Measurements from ENCODE around the gene RHOD.

The RHOD gene

GRCh38 chr11:67062526-67063373 is 6.1 kb downstream of the RHOD start:
- DNase-seq (ENCODE audit: low read depth) = no peak

- DNase-seq (ENCODE audit: low read depth) = no peak
These were observed 9.7 kb downstream of the RHOD start for GRCh38 chr11:67066333-67066709.

GRCh38 chr11:67071420-67072284 is 15.0 kb downstream of the RHOD start:
- peak; percentile 40 for DNase-seq (ENCODE audit: low read depth)

DNA sequence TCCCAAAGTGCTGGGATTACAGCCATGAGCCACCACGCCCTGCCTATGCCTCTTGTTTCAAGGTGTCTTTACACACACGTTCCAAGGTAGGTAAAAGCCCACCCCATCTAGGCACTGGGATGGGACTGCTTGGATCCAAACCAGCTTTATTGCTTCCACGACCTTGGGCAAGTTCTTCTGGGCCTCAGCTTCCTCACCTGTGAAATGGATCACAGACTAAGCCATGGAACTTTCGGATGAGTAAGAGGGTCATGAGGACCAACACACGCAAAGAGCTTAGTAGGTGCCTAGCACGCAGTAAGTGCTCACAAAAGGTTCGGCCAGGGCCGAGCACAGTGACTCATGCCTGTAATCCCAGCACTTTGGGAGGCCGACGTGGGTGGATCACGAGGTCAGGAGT is 15.6 kb downstream of the RHOD start:
- no peak for DNase-seq (ENCODE audit: low read depth)

DNA sequence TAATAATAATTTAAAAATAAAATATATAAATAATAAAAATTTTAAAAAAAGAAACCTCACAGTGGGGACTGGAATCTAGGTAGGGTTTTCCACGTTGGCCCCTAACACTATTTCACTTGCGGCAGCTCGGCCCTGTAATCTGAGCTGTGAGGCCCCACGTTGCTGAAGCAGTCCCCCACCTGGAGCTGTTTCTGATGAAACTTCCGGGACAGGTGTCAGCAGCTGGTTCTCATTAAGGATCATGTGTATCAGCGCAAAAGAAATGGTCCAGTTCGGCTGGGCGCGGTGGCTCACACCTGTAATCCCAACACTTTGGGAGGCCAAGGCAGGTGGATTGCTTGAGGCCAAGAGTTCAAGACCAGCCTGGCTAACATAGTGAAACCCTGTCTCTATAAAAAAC is 17.3 kb downstream of the RHOD start:
- no peak for DNase-seq (ENCODE audit: low read depth)

GRCh38 chr11:67076202-67076601 is 19.6 kb downstream of the RHOD start:
- DNase-seq (ENCODE audit: low read depth) = no peak

DNA sequence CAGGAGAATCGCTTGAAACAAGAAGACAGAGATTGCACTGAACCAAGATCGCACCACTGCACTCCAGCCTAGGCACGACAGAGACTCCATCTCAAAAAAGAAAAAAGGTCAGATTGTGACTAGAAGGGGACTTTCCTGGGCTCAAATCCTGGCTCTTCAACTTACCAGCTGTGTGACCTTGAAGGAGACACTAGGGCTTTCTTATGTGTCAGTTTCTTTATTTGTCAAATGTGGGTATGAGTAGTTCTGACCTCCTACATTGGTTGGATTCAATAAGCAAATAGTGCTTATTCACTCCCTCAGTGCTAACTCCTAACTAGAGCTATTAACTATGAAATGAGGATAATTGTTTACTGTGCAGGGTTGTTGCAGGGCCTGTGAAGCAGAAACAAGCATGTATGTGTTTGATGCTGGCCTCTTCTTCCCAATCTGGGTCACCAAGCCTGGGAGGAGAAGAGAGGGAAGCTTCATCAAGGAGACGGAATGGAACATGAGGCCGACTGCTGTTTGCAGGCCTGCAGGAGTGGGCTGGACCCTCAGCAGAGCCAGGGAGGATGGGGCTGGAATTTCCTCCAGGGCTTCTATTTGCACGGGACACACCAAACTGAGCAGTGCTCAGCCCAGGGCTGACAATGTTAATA is 22.5 kb downstream of the RHOD start:
- DNase-seq (ENCODE audit: low read depth) = no peak

DNA sequence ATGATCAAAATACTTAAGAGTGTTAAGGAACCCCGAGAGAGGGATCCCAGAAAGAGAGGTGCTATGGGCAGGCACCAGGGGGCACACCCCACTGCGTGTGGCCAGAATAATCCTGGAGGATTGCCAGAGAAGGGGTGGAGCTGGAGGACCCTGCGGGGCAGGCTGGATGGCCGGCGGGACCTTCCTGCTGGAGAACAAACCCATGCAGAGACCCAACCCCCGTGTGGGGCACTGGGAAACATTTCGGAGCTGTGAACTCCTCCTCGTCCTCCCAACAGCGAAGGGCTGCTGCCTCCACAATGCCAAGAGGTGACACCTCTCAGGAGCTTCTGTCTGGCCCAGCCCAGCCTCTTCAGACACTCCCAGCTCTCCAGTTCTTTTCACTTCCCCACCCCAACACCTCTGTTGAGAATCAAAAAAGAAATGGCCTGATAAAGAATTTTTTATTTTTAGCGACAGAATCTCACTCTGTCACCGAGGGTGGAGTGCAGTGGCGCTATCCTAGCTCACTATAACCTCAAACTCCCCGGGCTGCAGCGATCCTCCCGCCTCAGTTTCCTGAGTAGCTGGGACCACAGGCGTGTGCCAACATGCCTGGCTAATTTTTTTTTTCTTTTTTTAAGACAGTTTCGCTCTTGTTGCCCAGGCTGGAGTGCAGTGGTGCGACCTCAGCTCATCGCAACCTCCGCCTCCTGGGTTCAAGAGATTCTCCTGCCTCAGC is 25.6 kb downstream of the RHOD start:
- no peak for DNase-seq (ENCODE audit: low read depth)

DNA sequence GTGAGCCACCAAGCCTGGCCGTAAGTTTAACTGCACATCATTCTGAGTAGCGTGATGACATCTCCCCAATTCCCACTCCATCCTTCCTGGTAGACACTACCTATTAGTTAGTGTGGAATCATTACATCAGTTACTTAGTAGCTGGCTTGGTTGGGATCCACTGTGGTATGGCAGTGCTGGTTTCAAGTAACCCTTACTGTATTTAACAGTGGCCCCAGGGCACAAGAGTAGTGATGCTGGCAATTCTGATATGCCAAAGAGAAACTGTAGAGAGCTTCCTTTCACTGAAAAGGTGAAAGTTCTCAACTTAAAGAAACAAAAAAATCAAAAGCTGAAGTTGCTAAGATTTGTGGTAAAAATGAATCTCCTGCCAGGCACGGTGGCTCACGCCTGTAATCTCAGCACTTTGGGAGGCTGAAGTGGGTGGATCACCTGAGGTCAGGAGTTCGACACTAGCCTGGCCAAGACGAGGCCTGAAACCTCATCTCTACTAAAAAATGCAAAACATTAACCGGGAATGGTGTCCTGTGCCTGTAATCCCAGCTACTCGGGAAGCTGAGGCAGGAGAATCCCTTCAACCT is 27.2 kb downstream of the RHOD start:
- DNase-seq (ENCODE audit: low read depth) = no peak

DNA sequence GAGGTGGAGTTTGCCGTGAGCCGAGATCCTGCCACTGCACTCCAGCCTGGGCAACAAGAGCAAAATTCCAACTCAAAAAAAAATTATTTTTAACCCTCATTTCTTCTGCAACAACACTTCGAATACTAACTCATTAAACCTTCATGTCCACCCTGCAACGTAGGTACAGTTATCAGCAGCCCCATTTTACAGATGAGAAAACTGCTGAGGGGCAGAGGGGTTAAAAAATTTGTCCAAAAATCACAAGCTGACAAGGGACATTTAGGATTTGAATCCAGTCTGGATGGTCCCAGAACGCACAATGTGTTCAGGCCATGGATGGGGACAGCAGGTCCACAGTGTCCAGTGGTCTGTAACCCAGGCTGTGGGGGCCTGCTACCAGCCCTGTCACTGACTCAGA is 29.0 kb downstream of the RHOD start:
- no peak for DNase-seq (ENCODE audit: low read depth)

- DNase-seq (ENCODE audit: low read depth) = no peak
These were observed 34.1 kb downstream of the RHOD start for GRCh38 chr11:67090717-67091116.

DNA sequence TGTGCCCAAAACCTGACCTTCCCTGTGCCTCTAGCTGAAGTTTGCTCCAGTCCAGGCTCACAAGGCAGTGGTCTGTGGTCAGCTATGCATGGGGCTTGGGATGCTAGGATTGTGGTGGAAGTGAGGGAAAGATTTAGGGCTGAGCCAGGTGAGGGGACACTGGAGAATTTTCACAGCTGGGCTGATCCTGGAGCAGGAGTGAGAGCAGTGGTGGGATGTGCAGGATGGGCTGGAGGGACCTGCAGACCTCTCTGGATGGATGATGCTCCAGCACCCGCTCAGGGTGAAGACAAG is 38.5 kb downstream of the RHOD start:
- DNase-seq (ENCODE audit: low read depth) = no peak

DNA sequence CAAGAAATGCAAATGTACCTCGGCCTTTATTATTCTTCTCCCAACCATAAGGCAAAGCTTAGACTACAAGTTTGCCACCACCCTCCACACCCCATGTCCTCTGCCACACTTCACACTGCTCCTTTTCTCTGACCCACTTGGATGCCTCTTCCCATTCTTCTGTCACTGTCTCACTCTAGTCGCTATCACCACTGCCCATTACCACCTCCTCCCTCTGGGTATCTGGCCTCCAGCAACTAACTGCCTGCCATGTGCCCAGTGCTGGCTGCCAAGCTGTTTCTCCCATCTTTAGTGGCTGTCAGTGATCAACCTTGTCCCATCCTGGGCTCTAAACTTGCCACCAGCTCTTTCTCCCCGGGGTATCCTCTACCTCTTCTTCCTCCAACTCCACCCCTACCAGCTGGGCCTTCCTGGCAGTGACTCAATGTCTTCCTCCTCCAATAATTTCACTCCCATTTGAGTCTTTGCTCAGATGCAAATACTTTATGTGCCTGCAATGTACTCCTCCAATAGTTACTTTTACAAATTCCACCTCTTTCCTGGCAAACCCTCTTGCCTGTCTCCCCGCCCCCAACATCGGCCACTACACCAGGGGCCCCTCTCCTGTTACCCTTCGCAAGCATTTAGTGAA is 42.3 kb downstream of the RHOD start:
- no peak for DNase-seq (ENCODE audit: low read depth)

DNA sequence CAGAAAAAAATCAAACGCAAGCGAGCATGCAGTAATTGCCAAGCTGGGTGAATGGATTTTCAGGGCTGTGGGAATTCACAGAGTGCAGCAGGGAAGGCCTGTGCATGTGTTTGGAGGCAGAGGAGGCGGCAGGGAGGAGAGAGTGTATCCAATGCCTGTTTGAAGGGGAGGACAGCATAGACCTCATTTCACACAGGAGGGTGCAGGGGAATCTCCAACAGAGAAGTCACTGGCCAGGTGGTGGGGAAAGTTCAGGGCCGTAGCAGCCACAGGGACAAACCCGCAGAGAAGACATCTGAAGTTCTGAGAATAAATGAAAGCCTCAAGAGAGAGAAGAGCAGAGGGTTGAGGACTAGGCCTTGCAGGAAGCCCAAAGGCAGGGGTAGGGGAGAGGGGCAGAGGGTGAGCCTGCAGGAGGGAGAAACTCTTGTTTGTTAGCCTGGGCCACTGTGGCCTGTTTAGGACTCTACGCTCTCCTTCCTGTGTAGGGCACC is 43.2 kb downstream of the RHOD start:
- DNase-seq (ENCODE audit: low read depth) = no peak

- DNase-seq (ENCODE audit: low read depth) = no peak
These were observed 46.0 kb downstream of the RHOD start for GRCh38 chr11:67102664-67103063.

- DNase-seq (ENCODE audit: low read depth) = no peak
These were observed 49.3 kb downstream of the RHOD start for GRCh38 chr11:67105964-67106363.

- no peak for DNase-seq (ENCODE audit: low read depth)
These were observed 54.6 kb downstream of the RHOD start for GRCh38 chr11:67111261-67111660.

DNA sequence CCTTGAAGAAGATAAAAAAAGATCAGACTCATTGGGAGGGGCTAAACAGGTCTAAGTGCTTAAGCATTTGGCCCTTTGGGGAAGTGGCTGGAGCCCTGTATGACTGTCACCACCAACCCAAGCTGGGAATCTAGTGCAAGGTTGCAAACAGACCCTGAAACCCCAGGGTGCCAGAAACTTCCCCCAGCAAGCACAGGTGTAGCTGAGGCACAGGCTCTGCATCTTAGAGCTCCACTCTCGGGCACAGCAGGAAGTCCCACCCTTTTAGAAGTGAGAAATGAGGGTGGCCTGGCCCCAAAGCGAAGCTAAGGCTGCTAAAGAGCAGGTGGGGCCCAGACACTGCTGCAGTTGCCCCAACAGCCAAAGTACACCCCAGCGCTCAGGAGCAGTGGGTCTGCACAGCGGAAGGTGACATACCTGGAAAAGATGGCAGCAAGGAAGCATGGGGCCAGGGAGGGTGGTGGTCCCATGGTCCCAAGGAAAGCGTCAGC is 56.6 kb downstream of the RHOD start:
- DNase-seq (ENCODE audit: low read depth) = no peak

- DNase-seq (ENCODE audit: low read depth) = no peak
These were observed 57.7 kb downstream of the RHOD start for GRCh38 chr11:67114275-67114896.

DNA sequence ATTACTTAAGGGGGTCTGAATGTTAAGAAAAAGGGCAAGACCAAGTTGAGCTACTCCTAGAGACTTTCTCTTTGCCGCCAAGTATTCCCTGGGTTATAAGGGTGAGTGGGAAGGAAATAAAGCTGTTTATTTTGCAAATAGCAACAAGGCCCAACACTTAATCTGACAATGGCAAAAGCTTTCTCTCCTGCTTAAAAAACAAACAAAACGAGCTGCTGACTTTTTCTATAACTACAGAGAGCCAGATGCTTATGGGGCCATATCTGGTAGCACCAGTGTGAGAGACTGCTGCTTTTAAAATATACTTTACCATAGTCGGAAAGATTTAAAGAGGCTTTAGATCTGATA is 60.1 kb downstream of the RHOD start:
- DNase-seq (ENCODE audit: low read depth) = no peak

DNA sequence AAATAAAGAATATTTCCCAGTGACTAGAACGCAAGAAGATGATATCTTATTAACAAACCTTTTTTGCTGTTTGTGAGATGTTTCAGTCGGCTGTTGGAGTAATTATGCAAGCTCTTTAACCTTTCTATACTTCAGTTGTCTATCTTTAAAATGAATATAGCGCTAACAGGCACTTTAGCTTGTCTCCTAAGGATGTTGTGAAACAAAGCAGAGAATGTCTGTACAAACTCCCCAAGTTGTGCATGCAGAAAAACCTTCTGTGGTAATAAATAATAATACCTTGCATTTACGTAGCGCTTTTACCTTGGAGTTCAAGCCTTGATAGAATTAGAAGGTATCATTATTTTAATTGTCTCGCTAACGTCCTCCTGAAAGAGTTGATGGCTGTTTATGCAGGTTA is 60.5 kb downstream of the RHOD start:
- no peak for DNase-seq (ENCODE audit: low read depth)

All from stimulated activated CD8-positive, alpha-beta memory T cell treated with anti-CD3 and anti-CD28 coated beads, Interleukin-15, amount 100 ng/mL, for 1 hour (primary cell).